Posterior cingulate gyrus (tissue), 11 donors: Measurements from ENCODE around the gene PHF14.
"Not testable (repeated sequence)": the region's sequence is repeated elsewhere in the genome, so short reads cannot be mapped to it uniquely, and the experiment has no call there.

Source experiments
- DNase-seq, 10 donors: peaks; one replicate each; pipeline versions ENCODE4 v3.0.0 to v3.0.0-alpha.2; 2020 to 2021; ENCODE audit warnings: mixed read lengths in 3 of 10
- intact Hi-C: fragments of 100-400 bp; cut with DNase I; formaldehyde crosslinking; loops from one replicate; pipeline ENCODE4 v1.15.1; 2023

Gene PHF14, protein sequence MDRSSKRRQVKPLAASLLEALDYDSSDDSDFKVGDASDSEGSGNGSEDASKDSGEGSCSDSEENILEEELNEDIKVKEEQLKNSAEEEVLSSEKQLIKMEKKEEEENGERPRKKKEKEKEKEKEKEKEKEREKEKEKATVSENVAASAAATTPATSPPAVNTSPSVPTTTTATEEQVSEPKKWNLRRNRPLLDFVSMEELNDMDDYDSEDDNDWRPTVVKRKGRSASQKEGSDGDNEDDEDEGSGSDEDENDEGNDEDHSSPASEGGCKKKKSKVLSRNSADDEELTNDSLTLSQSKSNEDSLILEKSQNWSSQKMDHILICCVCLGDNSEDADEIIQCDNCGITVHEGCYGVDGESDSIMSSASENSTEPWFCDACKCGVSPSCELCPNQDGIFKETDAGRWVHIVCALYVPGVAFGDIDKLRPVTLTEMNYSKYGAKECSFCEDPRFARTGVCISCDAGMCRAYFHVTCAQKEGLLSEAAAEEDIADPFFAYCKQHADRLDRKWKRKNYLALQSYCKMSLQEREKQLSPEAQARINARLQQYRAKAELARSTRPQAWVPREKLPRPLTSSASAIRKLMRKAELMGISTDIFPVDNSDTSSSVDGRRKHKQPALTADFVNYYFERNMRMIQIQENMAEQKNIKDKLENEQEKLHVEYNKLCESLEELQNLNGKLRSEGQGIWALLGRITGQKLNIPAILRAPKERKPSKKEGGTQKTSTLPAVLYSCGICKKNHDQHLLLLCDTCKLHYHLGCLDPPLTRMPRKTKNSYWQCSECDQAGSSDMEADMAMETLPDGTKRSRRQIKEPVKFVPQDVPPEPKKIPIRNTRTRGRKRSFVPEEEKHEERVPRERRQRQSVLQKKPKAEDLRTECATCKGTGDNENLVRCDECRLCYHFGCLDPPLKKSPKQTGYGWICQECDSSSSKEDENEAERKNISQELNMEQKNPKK

DNA sequence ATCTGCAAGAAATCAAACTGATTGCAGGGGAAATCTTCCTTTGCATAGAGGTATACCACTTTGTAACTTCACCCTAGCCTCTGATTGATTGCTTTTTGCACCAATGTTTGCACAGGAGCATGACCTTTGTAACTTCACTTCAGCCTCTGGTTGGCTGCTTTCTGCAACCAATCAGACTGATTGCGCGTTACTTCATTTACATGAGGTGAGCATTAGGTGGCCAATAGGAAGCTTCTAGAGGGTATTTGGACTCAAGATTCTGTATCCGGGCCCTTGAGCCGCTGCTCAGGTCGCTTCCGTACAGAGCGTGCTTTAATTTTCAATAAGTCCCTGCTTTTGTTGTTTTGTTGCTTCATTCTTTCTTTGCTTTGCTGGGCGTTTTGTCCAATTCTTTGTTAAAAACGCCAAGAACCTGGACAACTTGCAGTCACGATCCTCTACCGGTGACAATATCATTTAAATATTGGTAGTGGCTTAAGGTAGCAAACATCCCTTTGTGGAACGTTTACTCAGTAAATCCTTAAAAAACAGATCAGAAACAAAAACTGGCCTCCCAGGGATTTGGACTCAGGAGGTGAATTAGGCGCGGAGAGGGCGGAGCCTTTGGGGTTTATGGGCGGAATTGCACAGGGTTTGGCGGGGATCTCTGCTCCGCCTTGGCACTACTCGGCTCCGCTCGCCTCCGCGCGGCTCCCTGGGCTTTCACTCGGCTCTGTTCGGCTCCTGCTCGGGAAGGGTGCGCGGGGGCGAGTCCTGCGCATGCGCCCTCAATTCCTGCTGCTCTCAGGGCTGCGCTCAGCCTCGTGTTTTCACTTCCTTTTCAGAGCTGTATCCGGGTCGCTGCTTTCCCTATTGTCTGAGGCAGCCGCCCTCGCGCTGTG lies at the start of gene PHF14:
Gene PHF14 (plus strand): TSS at position 812 of the 881 bp plus-strand sequence. CDS start 452 bp downstream, outside the sequence.
- DNase-seq: peak; percentile 93 to 99 (median 95)
- intact Hi-C loops: loop anchor here (1.0 kb wide), 1 partner anchor 33 kb away; a partner anchor contains a TSS

DNA sequence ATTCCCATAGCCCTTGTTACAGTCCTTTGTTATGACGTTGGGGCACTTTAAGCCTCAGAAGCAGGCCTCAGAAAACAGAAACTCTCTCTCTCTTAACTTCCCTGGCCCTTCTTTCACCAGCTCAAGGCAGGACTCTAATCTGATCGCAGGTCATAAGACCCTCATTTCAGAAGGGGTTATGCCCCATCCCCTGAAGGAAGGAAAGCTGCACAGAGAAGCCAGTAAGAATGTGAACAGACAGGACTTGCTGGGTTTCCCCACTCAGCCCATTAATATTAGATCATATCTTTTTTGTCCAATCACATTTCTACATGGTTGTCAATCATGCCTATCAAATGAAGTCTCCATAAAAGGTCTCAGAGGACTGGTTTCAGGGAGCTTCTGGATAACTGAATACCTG lies 49.3 kb upstream of the PHF14 start:
- DNase-seq: no peak
- intact Hi-C loops: no loop called here

DNA sequence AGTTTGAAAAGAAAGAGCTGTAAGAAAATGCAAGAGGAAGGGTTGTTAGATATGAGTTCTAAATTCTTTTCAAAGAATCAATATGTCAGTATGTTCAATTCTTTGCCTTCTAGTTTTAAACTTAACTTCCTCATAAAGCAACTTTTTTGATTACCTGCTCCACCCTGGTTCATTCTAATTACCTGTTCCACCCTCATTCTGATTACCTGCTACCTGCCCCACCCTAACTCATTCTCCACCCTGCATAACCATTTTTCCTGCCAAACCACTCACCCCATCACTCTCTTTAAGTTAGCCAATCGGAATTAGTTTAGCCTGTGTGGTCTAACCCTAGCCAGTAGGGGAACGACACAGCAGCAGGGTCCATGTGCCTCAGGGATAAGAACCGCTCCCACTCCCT lies 45.5 kb upstream of the PHF14 start:
- intact Hi-C loops, DNase-seq: not testable (repeated sequence)

DNA sequence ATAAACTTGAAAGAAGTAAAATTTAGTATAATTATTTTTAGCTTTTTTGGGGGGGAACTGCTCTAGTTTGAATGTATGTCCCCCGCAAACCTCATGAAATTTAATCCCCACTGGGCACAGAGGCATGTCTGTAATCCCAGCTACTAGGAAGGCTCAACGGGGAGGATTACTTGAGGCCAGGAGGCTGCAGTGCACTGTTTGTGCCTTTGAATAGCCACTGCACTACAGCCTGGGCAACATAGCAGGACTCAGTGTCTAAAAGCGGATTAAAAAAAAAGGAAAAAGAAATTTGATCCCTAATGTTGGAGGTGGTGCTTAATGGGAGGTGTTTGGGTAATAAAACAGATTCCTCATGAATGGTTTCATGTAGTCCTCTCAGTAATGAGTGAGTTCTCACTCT lies 43.1 kb upstream of the PHF14 start:
- no peak for DNase-seq
- intact Hi-C loops: loop anchor here (10.0 kb wide), 1 partner anchor 284 kb away; no protein-coding TSS in a partner anchor

DNA sequence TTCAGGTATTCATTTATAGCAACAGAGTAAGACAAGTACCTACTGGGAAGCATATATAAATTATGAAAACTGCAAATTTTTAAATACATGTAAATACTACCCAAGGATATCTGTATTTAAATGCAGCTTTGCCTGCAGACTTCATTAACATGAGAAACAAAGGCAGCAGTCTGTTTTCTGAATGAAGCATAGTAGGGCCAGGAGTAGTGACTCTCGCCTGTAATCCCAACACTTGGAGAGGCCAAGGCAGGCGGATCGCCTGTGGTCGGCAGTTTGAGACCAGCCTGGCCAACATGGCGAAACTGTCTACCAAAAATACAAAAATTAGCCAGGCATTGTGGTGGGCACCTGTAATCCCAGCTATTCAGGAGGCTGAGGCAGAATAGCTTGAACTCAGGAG lies 42.5 kb upstream of the PHF14 start:
- intact Hi-C loops: loop anchor here (10.0 kb wide), 1 partner anchor 284 kb away; no protein-coding TSS in a partner anchor

DNA sequence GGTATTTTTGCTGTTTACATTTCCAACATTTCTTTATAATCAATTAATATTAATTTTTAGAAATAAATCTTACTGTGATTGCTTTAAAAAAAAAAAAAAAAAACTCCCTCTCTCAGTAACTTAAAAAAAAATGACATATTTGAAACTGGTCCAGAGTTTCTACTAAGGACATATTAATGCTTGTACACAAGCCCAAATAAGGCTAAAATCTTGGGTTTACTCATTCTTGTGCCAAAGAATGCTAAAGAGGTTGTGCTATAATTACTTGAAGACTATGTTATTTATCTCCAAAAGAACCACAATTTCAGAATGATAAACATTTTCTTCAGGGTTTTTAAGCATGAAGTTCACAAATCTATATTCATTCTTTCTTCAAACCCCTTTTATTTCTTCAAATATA lies 39.4 kb upstream of the PHF14 start:
- intact Hi-C loops: loop anchor here (10.0 kb wide), 1 partner anchor 281 kb away; no protein-coding TSS in a partner anchor
- DNase-seq: no peak

More for the DNA sequence above, 42.5 kb upstream of the PHF14 start:
- no peak for DNase-seq

DNA sequence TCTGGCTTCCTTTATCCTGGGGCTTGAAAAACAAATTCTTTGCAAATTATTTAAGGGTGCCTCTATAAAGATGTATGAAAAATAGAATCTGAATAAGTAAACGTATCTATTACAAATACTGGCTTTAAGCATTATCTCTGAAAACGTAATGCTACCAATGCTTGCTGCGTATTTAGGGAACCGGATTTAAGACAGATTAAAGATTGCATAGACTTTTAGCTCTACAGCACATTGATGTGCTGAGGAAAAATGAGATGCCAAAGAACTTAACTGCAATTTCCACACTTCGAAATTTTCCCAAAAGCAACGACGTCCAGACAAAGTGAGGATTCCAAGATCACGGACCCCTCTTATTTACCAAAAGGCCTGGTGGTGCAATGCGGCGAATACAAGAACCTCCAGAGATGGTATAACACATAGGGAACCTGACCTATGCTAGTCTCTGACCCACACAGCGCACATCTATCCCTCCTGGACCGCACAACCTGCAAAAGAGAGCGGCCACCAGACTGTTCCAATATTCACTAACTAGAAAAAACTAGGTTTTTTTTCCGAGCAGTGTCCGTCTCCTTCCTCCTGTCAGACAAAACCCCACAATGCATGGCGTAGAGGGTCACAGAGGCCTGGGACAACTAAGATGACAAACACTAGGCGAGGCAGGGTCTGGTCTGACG lies 34.3 kb upstream of the PHF14 start:
- intact Hi-C loops: loop anchor here (10.0 kb wide), 1 partner anchor 275 kb away; no protein-coding TSS in a partner anchor
- DNase-seq: peak in 1 of 10 donors; percentile 21

DNA sequence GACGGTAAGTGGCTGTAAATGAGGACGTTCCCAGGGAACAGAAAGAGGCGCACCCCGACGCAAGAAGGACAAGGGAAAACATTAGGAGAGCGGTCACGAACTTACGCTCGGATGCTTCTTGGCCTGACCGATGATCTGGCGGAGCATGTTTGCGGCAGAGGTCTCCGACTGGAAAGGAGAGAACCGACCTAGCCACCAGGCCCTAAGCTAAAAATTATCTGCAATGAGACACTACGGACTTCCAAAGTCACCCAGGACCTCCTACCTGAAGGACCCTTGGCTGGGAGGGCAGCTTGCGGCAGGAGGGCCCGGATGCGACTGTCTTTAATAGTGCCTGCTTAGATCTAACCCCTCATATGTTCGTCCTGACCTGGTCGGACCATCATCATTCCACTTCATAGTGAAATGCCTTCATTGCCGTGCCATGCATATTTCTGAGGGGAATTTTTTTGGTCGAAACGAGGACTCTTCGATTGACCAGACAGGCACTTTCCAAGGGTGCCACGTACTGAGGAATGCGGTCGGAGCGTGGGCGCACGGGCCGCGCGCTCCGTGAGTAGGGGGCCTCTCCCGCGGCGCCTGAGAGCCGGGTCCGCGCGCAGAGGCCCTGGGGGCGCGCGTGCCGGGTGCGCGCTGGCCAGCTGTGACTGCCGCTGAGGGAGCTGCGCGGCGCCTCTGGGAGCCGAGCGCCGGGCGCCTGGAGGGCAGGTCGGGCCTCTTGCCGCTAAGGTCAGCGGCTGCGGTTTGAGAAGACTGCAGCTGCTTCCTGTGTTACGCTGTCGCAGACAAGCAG lies 33.6 kb upstream of the PHF14 start:
- DNase-seq: peak; percentile 73 to 98 (median 82)
- intact Hi-C loops: loop anchor here (1.0 to 10.0 kb wide), 2 partner anchors 33 to 275 kb away; partner anchors contain the start of gene PHF14

DNA sequence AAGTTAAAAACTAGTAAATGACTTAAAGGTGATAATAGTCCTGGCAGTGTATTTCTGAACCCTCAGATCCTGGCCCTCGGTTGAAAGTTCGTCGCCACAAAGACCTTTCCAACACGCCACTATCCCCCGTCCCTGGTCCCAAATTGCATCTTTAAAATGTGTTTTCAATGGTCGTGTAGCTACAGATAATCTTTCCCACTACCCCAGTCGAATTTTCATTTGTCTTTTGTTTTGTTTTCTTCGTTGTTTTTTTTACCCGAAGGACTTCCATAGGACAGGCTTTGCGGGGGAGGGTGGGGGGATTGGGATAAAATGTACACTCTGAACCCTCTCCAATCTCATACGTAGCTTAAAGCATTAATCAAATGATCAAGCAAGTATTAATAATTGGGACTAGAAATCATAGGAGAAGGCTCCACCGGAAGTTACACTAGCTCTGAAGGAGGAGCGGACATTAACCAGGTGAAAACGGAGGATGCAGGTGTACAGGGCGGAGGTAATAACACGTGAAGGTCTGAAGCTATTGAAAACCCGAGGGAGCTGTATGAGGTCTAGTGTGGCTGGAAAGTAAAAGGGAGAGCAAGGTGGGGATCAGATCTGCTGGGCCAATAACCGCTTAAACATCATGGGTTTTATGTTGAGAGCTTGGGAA lies 32.8 kb upstream of the PHF14 start:
- intact Hi-C loops: loop anchor here (1.0 kb wide), 1 partner anchor 32 kb away; the partner anchor contains the start of gene PHF14

DNA sequence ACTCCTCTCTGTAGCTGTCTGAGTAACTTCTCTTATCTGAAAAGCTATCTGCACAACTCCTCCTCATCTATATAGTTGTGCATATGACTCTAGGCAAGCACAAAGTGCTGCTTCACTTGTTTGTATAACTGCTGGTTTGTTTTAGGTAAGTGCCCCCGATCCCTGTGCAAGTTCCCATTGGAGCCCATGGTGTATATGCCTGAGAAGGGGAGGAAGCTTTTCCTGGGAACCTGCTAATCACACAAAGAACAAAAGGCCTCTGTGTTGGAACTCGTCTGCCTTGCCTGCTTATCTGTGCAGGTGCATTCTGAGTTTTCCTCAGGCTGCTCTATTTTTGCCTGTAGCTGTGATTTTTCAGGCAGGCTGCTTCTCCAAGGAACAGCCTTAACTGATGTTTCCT lies 23.2 kb upstream of the PHF14 start:
- no peak for DNase-seq
- intact Hi-C loops: no loop called here

More for the DNA sequence above, 32.8 kb upstream of the PHF14 start:
- no peak for DNase-seq

DNA sequence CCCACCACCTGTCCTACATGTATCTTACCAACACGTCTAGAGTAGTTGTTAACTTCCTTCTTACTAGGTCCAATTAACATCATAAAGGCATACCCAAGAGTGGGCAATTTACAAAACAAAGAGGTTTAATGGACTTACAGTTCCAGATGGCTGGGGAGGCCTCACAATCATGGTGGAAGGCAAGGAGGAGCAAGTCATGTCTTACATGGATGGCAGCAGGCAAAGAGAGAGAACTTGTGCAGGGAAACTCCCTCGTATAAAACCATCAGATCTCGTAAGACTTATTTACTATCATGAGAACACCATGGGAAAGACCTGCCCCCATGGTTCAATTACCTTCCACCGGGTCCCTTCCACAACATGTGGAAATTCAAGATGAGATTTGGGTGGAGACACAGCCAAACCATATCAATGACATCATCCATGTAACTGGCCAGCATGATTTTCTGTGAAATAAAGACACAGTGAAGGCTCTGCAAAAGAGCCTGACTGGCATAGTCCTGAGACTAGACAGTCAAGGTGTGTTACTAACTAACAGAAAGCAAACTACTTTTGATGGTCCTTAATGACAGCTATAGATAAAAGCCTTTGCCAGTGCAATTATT lies 22.6 kb upstream of the PHF14 start:
- DNase-seq, intact Hi-C loops: not testable (repeated sequence)

DNA sequence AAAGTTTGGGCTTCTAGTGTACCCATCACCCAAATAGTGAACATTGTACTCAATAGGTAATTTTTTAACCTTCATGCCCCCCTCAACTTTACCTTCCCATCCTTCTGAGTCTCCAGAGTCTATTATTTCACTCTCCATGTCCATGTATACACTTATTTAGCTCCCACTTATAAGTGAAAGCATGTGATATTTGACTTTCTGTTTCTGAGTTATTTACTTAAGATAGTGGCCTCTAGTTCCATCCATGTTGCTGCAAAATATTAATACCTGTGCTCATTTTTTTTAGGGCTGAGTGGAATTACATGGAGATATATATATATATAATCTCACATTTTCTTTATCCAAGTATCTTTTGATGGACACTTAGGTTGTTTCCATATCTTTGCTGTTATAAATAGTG lies 21.1 kb upstream of the PHF14 start:
- intact Hi-C loops: no loop called here
- no peak for DNase-seq

DNA sequence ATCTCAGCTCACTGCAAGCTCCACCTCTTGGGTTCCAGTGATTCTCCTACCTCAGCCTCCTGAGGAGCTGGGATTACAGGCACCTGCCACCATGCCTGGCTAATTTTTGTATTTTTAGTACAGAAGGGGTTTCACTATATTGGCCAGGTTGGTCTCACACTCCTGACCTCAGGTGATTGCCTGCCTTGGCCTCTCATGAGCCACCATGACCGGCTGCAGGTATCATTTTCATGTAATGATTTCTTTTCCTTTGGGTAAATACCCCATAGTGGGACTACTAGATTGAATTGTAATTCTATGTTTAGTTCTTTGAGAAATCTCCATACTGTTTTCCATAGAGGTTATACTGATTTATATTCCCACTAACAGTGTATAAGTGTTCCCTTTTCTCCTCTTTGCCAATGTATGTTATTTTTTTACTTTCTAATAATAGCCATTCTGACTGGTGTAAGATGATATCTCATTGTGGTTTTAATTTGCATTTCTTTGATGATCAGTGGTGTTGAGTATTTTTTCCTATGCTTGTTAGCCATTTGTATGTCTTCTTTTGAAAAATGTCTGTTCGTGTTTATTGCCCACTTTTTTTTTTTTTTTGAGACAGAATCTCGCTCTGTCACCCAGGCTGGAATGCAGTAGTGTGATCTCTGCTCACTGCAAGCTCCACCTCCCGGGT lies 20.5 kb upstream of the PHF14 start:
- DNase-seq, intact Hi-C loops: not testable (repeated sequence)

DNA sequence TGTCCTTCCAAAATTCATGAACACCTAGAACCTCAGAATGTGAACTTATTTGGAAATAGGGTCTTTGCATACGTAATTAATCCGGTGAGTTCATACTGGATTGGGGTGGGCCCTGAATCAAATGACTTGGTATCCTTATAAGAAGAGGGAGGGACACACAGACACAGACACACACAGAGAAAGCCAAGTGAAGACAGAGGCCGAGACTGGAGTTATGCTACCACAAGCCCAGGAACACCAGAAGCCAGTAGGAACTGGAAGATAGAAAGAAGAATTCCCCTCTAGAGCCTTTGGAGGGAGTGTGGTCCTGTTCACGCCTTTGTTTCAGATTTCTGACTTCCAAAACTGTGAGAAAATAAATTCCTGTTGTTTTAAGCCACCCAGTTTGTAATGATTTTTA lies 17.1 kb upstream of the PHF14 start:
- DNase-seq: no peak
- intact Hi-C loops: no loop called here

DNA sequence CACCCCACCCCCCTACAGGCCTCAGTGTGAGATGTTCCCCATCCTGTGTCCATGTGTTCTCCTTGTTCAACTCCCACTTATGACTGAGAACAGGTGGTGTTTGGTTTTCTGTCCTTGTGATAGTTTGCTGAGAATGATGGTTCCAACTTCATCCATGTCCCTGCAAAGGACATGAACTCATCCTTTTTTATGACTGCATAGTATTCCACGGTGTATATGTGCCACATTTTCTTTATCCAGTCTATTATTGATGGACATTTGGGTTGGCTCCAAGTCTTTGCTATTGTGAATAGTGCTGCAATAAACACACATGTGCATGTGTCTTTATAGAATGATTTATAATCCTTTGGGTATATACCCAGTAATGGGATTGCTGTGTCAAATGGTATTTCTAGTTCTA lies 13.4 kb upstream of the PHF14 start:
- intact Hi-C loops, DNase-seq: not testable (repeated sequence)

DNA sequence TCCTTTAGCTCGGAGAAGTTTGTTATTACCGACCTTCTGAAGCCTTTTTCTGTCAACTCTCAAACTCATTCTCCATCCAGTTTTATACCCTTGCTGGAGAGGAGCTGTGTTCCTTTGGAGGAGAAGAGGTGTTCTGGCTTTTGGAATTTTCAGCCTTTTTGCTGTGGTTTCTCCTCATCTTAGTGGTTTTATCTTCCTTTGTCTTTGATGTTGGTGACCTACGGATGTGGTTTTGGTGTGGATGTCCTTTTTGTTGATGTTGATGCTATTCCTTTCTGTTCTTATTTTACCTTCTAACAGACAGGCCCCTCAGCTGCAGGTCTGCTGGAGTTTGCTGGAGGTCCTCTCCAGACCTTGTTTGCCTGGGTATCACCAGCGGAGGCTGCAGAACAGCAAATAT lies 8.7 kb upstream of the PHF14 start:
- intact Hi-C loops, DNase-seq: not testable (repeated sequence)

DNA sequence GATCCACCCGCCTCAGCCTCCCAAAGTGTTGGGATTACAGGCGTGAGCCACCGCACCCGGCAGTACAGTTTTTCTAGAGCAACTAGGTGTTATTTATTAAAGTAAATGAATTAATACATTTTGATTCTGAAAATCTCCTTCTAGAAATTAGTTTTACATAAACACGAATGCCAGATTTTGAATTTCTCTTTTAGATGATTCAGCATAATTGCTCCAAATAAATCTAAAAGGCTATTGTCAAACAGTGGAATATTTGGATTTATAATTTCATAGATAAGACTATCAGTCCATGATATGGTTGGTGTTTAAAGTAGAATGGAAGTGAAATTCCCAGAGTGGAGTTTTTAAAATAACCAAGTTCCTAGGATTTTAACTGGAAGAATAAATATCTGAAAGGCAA lies 1.5 kb upstream of the PHF14 start:
- intact Hi-C loops: no loop called here
- no peak for DNase-seq
